A549 (cell line): ENCODE data around the gene XRCC4. TPM values are rescaled to one million over a fixed set of nuclear protein-coding genes. Genes with fewer than 3 reads are reported as not detected.

Source experiments
- ATAC-seq, 2 experiments: fragments of 200-7000 bp in 1 of 2; fragments of >200 bp in 1 of 2; cut with Nextera tagmentation in 1 of 2; cut with Tn5 transposase in 1 of 2; 3 replicates each; pipeline versions ENCODE4 v1.8.0 to v1.9.1; 2018 to 2020; ENCODE audit warnings: mild to moderate bottlenecking in 1 of 2, moderate library complexity in 1 of 2
- CTCF ChIA-PET: fragments of 300-600 bp; sonication (Branson Sonifier 250); formaldehyde crosslinking; extraction: SDS; loops from one replicate; lab custom pipeline; 2021; ENCODE audit warnings: antibody characterized with exemption, inconsistent platforms; lab: Yijun Ruan, JAX
- POLR2A ChIA-PET: fragments of 350-600 bp; formaldehyde crosslinking; extraction: SDS; loops from one replicate; lab custom pipeline; 2021; ENCODE audit warnings: antibody characterized with exemption, inconsistent platforms; lab: Yijun Ruan, JAX
- DNase-seq, 2 experiments: peaks; one replicate each; pipeline versions ENCODE4 v3.0.0 to v3.0.0-alpha.2; 2011 to 2016; ENCODE audit warnings: low read depth in 1 of 2, low spot score in 1 of 2
- FAIRE-seq: peaks from 2 replicates; lab custom pipeline; 2011; peaks lifted over from hg19 to GRCh38; lab: Jason Lieb, UNC
- H3K27ac ChIP-seq, 2 experiments: fragments of >200 bp; sonication (Bioruptor Twin); formaldehyde crosslinking; 3 replicates each; pipeline ENCODE4 v1.5.1; 2016 to 2017
- H3K4me1 ChIP-seq: fragments of >200 bp; sonication (Bioruptor Twin); formaldehyde crosslinking; 3 replicates; pipeline ENCODE4 v1.6.1; 2016
- H3K4me2 ChIP-seq: fragments of >200 bp; sonication (Bioruptor Twin); formaldehyde crosslinking; 3 replicates; pipeline ENCODE4 v1.6.1; 2016
- H3K4me3 ChIP-seq: fragments of >200 bp; sonication (Bioruptor Twin); formaldehyde crosslinking; 3 replicates; pipeline ENCODE4 v1.5.1; 2016
- H3K9me3 ChIP-seq: fragments of >200 bp; sonication (Bioruptor Twin); formaldehyde crosslinking; 3 replicates; pipeline ENCODE4 v1.6.1; 2016
- CTCF ChIP-seq: fragments of >200 bp; sonication (Bioruptor Twin); formaldehyde crosslinking; IDR thresholded peaks from 3 replicates; pipeline ENCODE4 v1.5.1; 2016
- ESRRA ChIP-seq: fragments of 150-350 bp; IDR thresholded peaks from 2 replicates; pipeline ENCODE4 v1.6.1; 2014; ENCODE audit warnings: mild to moderate bottlenecking, low read length, borderline replicate concordance
- FOSB ChIP-seq: fragments of 250-450 bp; sonication (Bioruptor Pico); IDR thresholded peaks from 2 replicates; pipeline ENCODE4 v1.5.0; 2020; ENCODE audit warnings: mild to moderate bottlenecking, moderate library complexity
- HDAC2 ChIP-seq: fragments of 200-600 bp; sonication (generic); IDR thresholded peaks from 2 replicates; pipeline ENCODE4 v1.6.1; 2016
- HOXB5 ChIP-seq: fragments of 250-450 bp; sonication (Bioruptor Pico); IDR thresholded peaks from 2 replicates; pipeline ENCODE4 v1.5.0; 2020; ENCODE audit warnings: mild to moderate bottlenecking, moderate library complexity
- JUNB ChIP-seq: fragments of >200 bp; sonication (Bioruptor Twin); formaldehyde crosslinking; IDR thresholded peaks from 2 replicates; pipeline ENCODE4 v1.6.1; 2016
- KDM5A ChIP-seq: fragments of 200-600 bp; sonication (generic); IDR thresholded peaks from 2 replicates; pipeline ENCODE4 v1.6.1; 2016; ENCODE audit warnings: antibody characterized with exemption, mild to moderate bottlenecking
- MAZ ChIP-seq: fragments of 150-350 bp; IDR thresholded peaks from 2 replicates; pipeline ENCODE4 v1.6.1; 2014; ENCODE audit warnings: antibody characterized with exemption, low read depth, low read length, borderline replicate concordance
- NFE2L2 ChIP-seq: fragments of 150-350 bp; conservative IDR thresholded peaks from 2 replicates; pipeline ENCODE4 v1.6.1; 2014; ENCODE audit warnings: low read length
- NPAS2 ChIP-seq: fragments of 250-450 bp; sonication (Bioruptor Pico); IDR thresholded peaks from 2 replicates; pipeline ENCODE4 v1.8.0; 2022; ENCODE audit warnings: mild to moderate bottlenecking, moderate library complexity, borderline replicate concordance
- NR3C1 ChIP-seq: fragments of >200 bp; sonication (Bioruptor Twin); formaldehyde crosslinking; IDR thresholded peaks from 3 replicates; pipeline ENCODE4 v1.6.1; 2017
- PHF8 ChIP-seq: fragments of 200-600 bp; sonication (generic); IDR thresholded peaks from 2 replicates; pipeline ENCODE4 v1.6.1; 2016; ENCODE audit warnings: low read depth, mild to moderate bottlenecking, antibody characterized with exemption, moderate library complexity, borderline replicate concordance
- POLR2A ChIP-seq: IDR thresholded peaks from 2 replicates; pipeline ENCODE4 v1.6.1; 2012; ENCODE audit warnings: mild to moderate bottlenecking, low read length
- RCOR1 ChIP-seq: fragments of 150-350 bp; IDR thresholded peaks from 2 replicates; pipeline ENCODE4 v1.6.1; 2014; ENCODE audit warnings: antibody characterized with exemption, low read length, low read depth
- REST ChIP-seq: fragments of 200-600 bp; sonication (generic); IDR thresholded peaks from 2 replicates; pipeline ENCODE4 v1.6.1; 2016; ENCODE audit warnings: antibody characterized with exemption, mild to moderate bottlenecking, moderate library complexity
- RFX5 ChIP-seq: fragments of 450-650 bp; IDR thresholded peaks from 2 replicates; pipeline ENCODE4 v1.7.1; 2014; ENCODE audit warnings: antibody characterized with exemption, mild to moderate bottlenecking, moderate library complexity
- RNF2 ChIP-seq: fragments of 200-600 bp; sonication (generic); IDR thresholded peaks from 2 replicates; pipeline ENCODE4 v1.6.1; 2016; ENCODE audit warnings: low read depth, mild to moderate bottlenecking, antibody characterized with exemption, moderate library complexity, borderline replicate concordance
- TFCP2L1 ChIP-seq: fragments of 250-450 bp; sonication (Bioruptor Pico); IDR thresholded peaks from 2 replicates; pipeline ENCODE4 v1.5.0; 2021; ENCODE audit warnings: mild to moderate bottlenecking
- ZSCAN20 ChIP-seq: fragments of 250-450 bp; sonication (Bioruptor Pico); IDR thresholded peaks from 2 replicates; pipeline ENCODE4 v1.8.0; 2022; ENCODE audit warnings: mild to moderate bottlenecking, moderate library complexity
- WGBS: methylation state at CpG from one replicate; pipeline ENCODE4 v1.1.6; 2017; ENCODE audit errors: missing lambda C conversion rate; 5-methylcytosine and 5-hydroxymethylcytosine counted together
- polyA plus RNA-seq, 4 experiments: library from polyadenylated mRNA; depleted of rRNA in 3 of 4; stranded (reverse); fragments of >200 nt; fragmentation: RNase III in 1 of 4; extraction: RNeasy Plus Mini Kit Qiagen cat#74134 plus additional on column Dnase treatment in 1 of 4; gene quantifications; 2 replicates in 3 of 4; 3 replicates in 1 of 4; pipeline ENCODE4 v1.2.3, GENCODE V29; 2011 to 2017
- TF ChIP-seq, protein P1 (sequence below): IDR thresholded peaks from 2 replicates; pipeline ENCODE4 v1.6.1; 2012
- TF ChIP-seq, protein P2 (sequence below): fragments of 250-450 bp; sonication (Bioruptor Pico); IDR thresholded peaks from 2 replicates; pipeline ENCODE4 v1.5.0; 2020; ENCODE audit warnings: low read depth, mild to moderate bottlenecking, moderate library complexity

XRCC4 gene
- polyA plus RNA-seq, 2 of the 4 experiments (the other 2 are of a cell fraction), result 14.3 to 14.8 TPM

DNA sequence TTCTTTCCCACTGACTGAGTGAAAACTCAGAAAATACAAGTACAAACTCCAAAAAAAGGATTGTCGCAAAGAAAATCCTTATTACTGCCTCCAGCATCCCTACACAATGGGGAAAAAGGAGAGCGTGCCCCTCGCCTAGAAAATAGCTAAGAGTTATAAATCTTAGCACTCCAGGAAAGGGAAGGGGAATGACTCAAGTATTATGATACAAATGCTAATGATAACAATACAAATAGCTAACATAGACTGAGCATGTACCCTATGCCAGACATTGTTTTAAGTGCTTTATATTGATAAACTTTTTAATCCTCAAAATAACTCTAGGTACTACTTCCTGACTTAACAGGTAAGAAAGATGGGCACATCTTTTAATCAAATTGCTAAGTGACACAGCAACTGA, 323.4 kb downstream of the XRCC4 start:
- 77% methylated on average over 3 of the region's 3 CpGs for WGBS
- DNase-seq, result no peak
- POLR2A ChIA-PET, result no interaction called here
- FAIRE-seq, result no peak
- H3K9me3 ChIP-seq, result no peaks in the 10 kb centered on the region
- no peak for ATAC-seq
- no peak overlapping the region for H3K4me2 ChIP-seq
- H3K4me1 ChIP-seq, result no peaks in the 10 kb centered on the region
- TF ChIP-seq REST, result no peak
- TF ChIP-seq, protein P1, sequence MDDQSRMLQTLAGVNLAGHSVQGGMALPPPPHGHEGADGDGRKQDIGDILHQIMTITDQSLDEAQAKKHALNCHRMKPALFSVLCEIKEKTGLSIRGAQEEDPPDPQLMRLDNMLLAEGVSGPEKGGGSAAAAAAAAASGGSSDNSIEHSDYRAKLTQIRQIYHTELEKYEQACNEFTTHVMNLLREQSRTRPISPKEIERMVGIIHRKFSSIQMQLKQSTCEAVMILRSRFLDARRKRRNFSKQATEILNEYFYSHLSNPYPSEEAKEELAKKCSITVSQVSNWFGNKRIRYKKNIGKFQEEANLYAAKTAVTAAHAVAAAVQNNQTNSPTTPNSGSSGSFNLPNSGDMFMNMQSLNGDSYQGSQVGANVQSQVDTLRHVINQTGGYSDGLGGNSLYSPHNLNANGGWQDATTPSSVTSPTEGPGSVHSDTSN, result no peak
- TF ChIP-seq, all 56 proteins: peak for 0
- no peak overlapping the region for H3K4me3 ChIP-seq
- H3K27ac ChIP-seq, result no peak overlapping the region
- CTCF ChIA-PET, result interaction anchor here (0.8 kb wide), 1 partner anchor 29 kb away, joined by 3 read pairs; no protein-coding TSS in a partner anchor

GRCh38 chr5:83401122-83401731, 323.9 kb downstream of the XRCC4 start:
- POLR2A ChIA-PET, result no interaction called here
- CTCF ChIA-PET, result interaction anchor here (0.8 kb wide), 1 partner anchor 28 kb away, joined by 3 read pairs; no protein-coding TSS in a partner anchor
- H3K4me3 ChIP-seq, result no peak overlapping the region
- no peaks in the 10 kb centered on the region for H3K4me1 ChIP-seq
- H3K27ac ChIP-seq, result no peak overlapping the region
- ATAC-seq (no peak), DNase-seq (no peak)
- WGBS, result 25% methylated on average over 3 of the region's 3 CpGs
- no peak for TF ChIP-seq POLR2A
- TF ChIP-seq ZSCAN20 (CRISPR knock-in tag), result no peak
- TF ChIP-seq, protein P1, result no peak
- no peak for TF ChIP-seq RFX5
- no peak for TF ChIP-seq ESRRA
- TF ChIP-seq RNF2, result no peak
- no peak for TF ChIP-seq FOSB (CRISPR knock-in tag)
- TF ChIP-seq HOXB5 (CRISPR knock-in tag), result no peak
- no peak for TF ChIP-seq RCOR1
- TF ChIP-seq NPAS2 (CRISPR knock-in tag), result no peak
- no peak for TF ChIP-seq NR3C1
- no peak for TF ChIP-seq HDAC2
- TF ChIP-seq KDM5A, result no peak
- no peak for TF ChIP-seq JUNB
- no peak for TF ChIP-seq NFE2L2
- TF ChIP-seq, protein P2, sequence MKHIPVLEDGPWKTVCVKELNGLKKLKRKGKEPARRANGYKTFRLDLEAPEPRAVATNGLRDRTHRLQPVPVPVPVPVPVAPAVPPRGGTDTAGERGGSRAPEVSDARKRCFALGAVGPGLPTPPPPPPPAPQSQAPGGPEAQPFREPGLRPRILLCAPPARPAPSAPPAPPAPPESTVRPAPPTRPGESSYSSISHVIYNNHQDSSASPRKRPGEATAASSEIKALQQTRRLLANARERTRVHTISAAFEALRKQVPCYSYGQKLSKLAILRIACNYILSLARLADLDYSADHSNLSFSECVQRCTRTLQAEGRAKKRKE, result no peak
- TF ChIP-seq CTCF, result no peak
- no peak for TF ChIP-seq PHF8
- TF ChIP-seq MAZ, result no peak
- TF ChIP-seq TFCP2L1 (CRISPR knock-in tag), result no peak
- TF ChIP-seq, all 56 proteins: peak for 0
- no peak for FAIRE-seq
- Histone ChIP-seq H3K4me2 (no peak overlapping the region), H3K9me3 (no peaks in the 10 kb centered on the region)
